AG04450 (cell line): ENCODE results near the gene SFXN5. TPM values are rescaled to one million over a fixed set of nuclear protein-coding genes. Genes with fewer than 3 reads are reported as not detected.
A peak's percentile ranks its signal among the peaks of the same experiment; 100 is the strongest.

Experiments used
- CTCF ChIA-PET: fragments of 300-600, 350-600 bp; formaldehyde crosslinking; extraction: SDS; loops from one replicate; lab custom pipeline; 2022; ENCODE audit warnings: antibody characterized with exemption, inconsistent platforms; lab: Charles Lee
- POLR2A ChIA-PET: fragments of 350-600 bp; formaldehyde crosslinking; extraction: SDS; loops from one replicate; lab custom pipeline; 2021; ENCODE audit warnings: antibody characterized with exemption, inconsistent platforms; lab: Yijun Ruan, JAX
- DNase-seq: peaks from one replicate; pipeline ENCODE4 v3.0.0-alpha.2; 2011; ENCODE audit warnings: low read depth, low spot score
- H3K27ac ChIP-seq: one replicate; pipeline ENCODE4 v1.5.1; 2012; ENCODE audit warnings: low read depth, low read length, control low read depth
- H3K27me3 ChIP-seq: one replicate; pipeline ENCODE4 v1.6.0; 2012; ENCODE audit warnings: low read length; ENCODE audit not compliant: control insufficient read depth, insufficient read depth
- H3K4me3 ChIP-seq: 2 replicates; pipeline ENCODE4 v1.5.1; 2011; ENCODE audit warnings: mild to moderate bottlenecking, low read depth, low read length, control low read depth
- H3K9me3 ChIP-seq: 2 replicates; pipeline ENCODE4 v1.5.1; 2012; ENCODE audit warnings: low read length; ENCODE audit not compliant: control insufficient read depth, insufficient read depth
- CTCF ChIP-seq: IDR thresholded peaks from 2 replicates; pipeline ENCODE4 v1.5.1; 2011; ENCODE audit warnings: low read depth, low read length, control low read depth, inconsistent platforms
- polyA plus RNA-seq: library from polyadenylated mRNA; depleted of rRNA; stranded (reverse); fragments of >200 nt; gene quantifications from 2 replicates; pipeline ENCODE4 v1.2.3, GENCODE V29; 2011

The SFXN5 gene
- polyA plus RNA-seq, 1 experiment = 11.8 TPM

GRCh38 chr2:72940786-72941185 lies 130.7 kb downstream of the SFXN5 start:
- Histone ChIP-seq H3K4me3 (no peak overlapping the region), H3K27ac (peak overlapping the region; percentile 57), H3K27me3 (no peaks in the 10 kb centered on the region), H3K9me3 (no peaks in the 10 kb centered on the region; the same call in 1 of the 2 replicates)
- POLR2A ChIA-PET = no interaction called here
- CTCF ChIA-PET = interaction anchor here (0.7 to 4.1 kb wide), 4 partner anchors 33 to 272 kb away, joined by 3 to 17 read pairs (median 3); no protein-coding TSS in a partner anchor
- peak; percentile 47 for DNase-seq
- TF ChIP-seq CTCF = no peak

- Histone ChIP-seq H3K27ac (peak overlapping the region; percentile 57), H3K4me3 (no peak overlapping the region), H3K27me3 (no peaks in the 10 kb centered on the region), H3K9me3 (no peaks in the 10 kb centered on the region; the same call in 1 of the 2 replicates)
- ChIA-PET POLR2A (no interaction called here), CTCF (interaction anchor here (0.7 to 4.1 kb wide), 4 partner anchors 34 to 273 kb away, joined by 3 to 17 read pairs (median 3); no protein-coding TSS in a partner anchor)
- TF ChIP-seq CTCF = no peak
- no peak for DNase-seq
Observed at GRCh38 chr2:72940361-72940760, 131.2 kb downstream of the SFXN5 start.

- POLR2A ChIA-PET = no interaction called here
- Histone ChIP-seq H3K9me3 (no peaks in the 10 kb centered on the region; the same call in 1 of the 2 replicates), H3K27me3 (no peaks in the 10 kb centered on the region), H3K27ac (no peak overlapping the region), H3K4me3 (no peak overlapping the region)
- CTCF ChIA-PET = interaction anchor here (1.5 to 4.1 kb wide), 2 partner anchors 35 to 45 kb away, joined by 3 to 17 read pairs; no protein-coding TSS in a partner anchor
- no peak for DNase-seq
- no peak for TF ChIP-seq CTCF
Observed at GRCh38 chr2:72938455-72938854, 133.1 kb downstream of the SFXN5 start.

- CTCF ChIA-PET = interaction anchor here (1.3 to 4.1 kb wide), 2 partner anchors 37 to 44 kb away, joined by 3 to 17 read pairs; no protein-coding TSS in a partner anchor
- DNase-seq = no peak
- POLR2A ChIA-PET = no interaction called here
Observed at GRCh38 chr2:72937356-72937669, 134.2 kb downstream of the SFXN5 start.

More at GRCh38 chr2:72937356-72937669, 134.2 kb downstream of the SFXN5 start:
- TF ChIP-seq CTCF = no peak
- H3K27ac ChIP-seq = no peak overlapping the region
- H3K27me3 ChIP-seq = no peaks in the 10 kb centered on the region
- no peaks in the 10 kb centered on the region; the same call in 1 of the 2 replicates for H3K9me3 ChIP-seq
- H3K4me3 ChIP-seq = no peak overlapping the region
